K562 (cell line): Measurements from ENCODE around the gene MCU. TPM values are rescaled to one million over a fixed set of nuclear protein-coding genes. Genes with fewer than 3 reads are reported as not detected.

Source experiments
- ATAC-seq: fragments of 200-7000 bp; cut with Tn5 transposase; 3 replicates; pipeline ENCODE4 v1.9.1; 2020; ENCODE audit warnings: moderate library complexity
- BruUV-seq: library from RNA; stranded (reverse); fragments of 400-500 nt; replicated peaks from 2 replicates; lab custom pipeline; 2021; lab: Mats Ljungman, UMichigan
- CTCF ChIA-PET: fragments of 300-600 bp; formaldehyde crosslinking; extraction: SDS; loops from one replicate; lab custom pipeline; 2021; ENCODE audit warnings: low intra/inter-chr PET ratio; lab: Yijun Ruan, JAX
- POLR2A ChIA-PET: fragments of 300-600, 350-650 bp; sonication (Branson Sonifier 250); formaldehyde crosslinking; extraction: SDS; loops from one replicate; lab custom pipeline; 2021; ENCODE audit warnings: antibody characterized with exemption, inconsistent platforms; lab: Yijun Ruan, JAX
- DNase-seq, 4 experiments: peaks; one replicate each; pipeline versions ENCODE4 v3.0.0 to v3.0.0-alpha.2; 2011 to 2018; ENCODE audit warnings: low spot score in 3 of 4, mixed read lengths in 3 of 4; ENCODE audit errors: extremely low read depth in 1 of 4
- FAIRE-seq: peaks from 2 replicates; lab custom pipeline; 2011; peaks lifted over from hg19 to GRCh38; lab: Jason Lieb, UNC
- H2AFZ ChIP-seq: 2 replicates; pipeline ENCODE4 v1.6.0; 2011; ENCODE audit warnings: low read depth, low read length, control low read depth, inconsistent platforms
- H3K27ac ChIP-seq: fragments of 200-600 bp; 3 replicates; pipeline ENCODE4 v1.8.0; 2011; ENCODE audit warnings: low read depth, mild to moderate bottlenecking, control low read depth, inconsistent platforms, low read length, moderate library complexity, mixed read lengths; ENCODE audit errors: extremely low read depth
- H3K27me3 ChIP-seq, 2 experiments: fragments of 300-600 bp in 1 of 2; 2 replicates in 1 of 2; 3 replicates in 1 of 2; pipeline versions ENCODE4 v1.6.0 to v1.8.0; 2011; ENCODE audit warnings: inconsistent platforms in 2 of 2, low read length in 2 of 2, mild to moderate bottlenecking in 1 of 2, mixed read lengths in 1 of 2, moderate library complexity in 1 of 2; ENCODE audit not compliant: control insufficient read depth in 2 of 2, insufficient read depth in 2 of 2
- H3K36me3 ChIP-seq: fragments of 300-600 bp; 3 replicates; pipeline ENCODE4 v1.8.0; 2011; ENCODE audit warnings: mild to moderate bottlenecking, low read length, inconsistent platforms; ENCODE audit not compliant: control insufficient read depth, insufficient read depth
- H3K4me1 ChIP-seq, 2 experiments: fragments of 200-600 bp in 1 of 2; replicated peaks in 1 of 2; 2 replicates in 1 of 2; 3 replicates in 1 of 2; pipeline versions ENCODE4 v1.5.1 to v1.8.0; 2011; ENCODE audit warnings: inconsistent platforms in 2 of 2, low read length in 2 of 2, mild to moderate bottlenecking in 1 of 2, mixed read lengths in 1 of 2, moderate library complexity in 1 of 2; ENCODE audit not compliant: control insufficient read depth in 2 of 2, insufficient read depth in 2 of 2
- H3K4me2 ChIP-seq: 2 replicates; pipeline ENCODE4 v1.6.1; 2011; ENCODE audit warnings: low read length, control low read depth, inconsistent platforms, mixed read lengths; ENCODE audit not compliant: insufficient read depth
- H3K4me3 ChIP-seq: fragments of 200-600 bp; sonication (generic), shearing (Covaris generic); 2 replicates; pipeline ENCODE4 v1.5.1; 2016; ENCODE audit warnings: control low read depth, inconsistent platforms
- H3K79me2 ChIP-seq: fragments of 200-600 bp; 3 replicates; pipeline ENCODE4 v1.8.0; 2011; ENCODE audit warnings: low read length, inconsistent platforms; ENCODE audit not compliant: control insufficient read depth, insufficient read depth
- H3K9ac ChIP-seq, 2 experiments: 2 replicates each; pipeline versions ENCODE4 v1.6.0 to v1.6.1; 2011; ENCODE audit warnings: low read depth in 2 of 2, low read length in 2 of 2, control low read depth in 1 of 2, inconsistent platforms in 1 of 2, mild to moderate bottlenecking in 1 of 2, mixed read lengths in 1 of 2; ENCODE audit not compliant: insufficient read depth in 1 of 2
- H3K9me1 ChIP-seq: one replicate; pipeline ENCODE4 v1.6.0; 2011; ENCODE audit warnings: inconsistent platforms, mild to moderate bottlenecking, low read length, moderate library complexity; ENCODE audit not compliant: control insufficient read depth, insufficient read depth
- H3K9me3 ChIP-seq: replicated peaks from 2 replicates; pipeline ENCODE4 v1.5.1; 2011; ENCODE audit warnings: low read depth, low read length, inconsistent platforms; ENCODE audit not compliant: control insufficient read depth, insufficient read depth
- H4K20me1 ChIP-seq: replicated peaks from 2 replicates; pipeline ENCODE4 v1.6.1; 2011; ENCODE audit warnings: low read length, inconsistent platforms, mixed read lengths; ENCODE audit not compliant: control insufficient read depth, insufficient read depth
- MBD2 ChIP-seq: sonication (generic); IDR thresholded peaks from 2 replicates; pipeline ENCODE4 v1.6.1; 2016; ENCODE audit warnings: low read depth, borderline replicate concordance
- RBFOX2 ChIP-seq: fragments of 200-400 bp; formaldehyde crosslinking; IDR thresholded peaks from 2 replicates; pipeline ENCODE4 v1.6.1; 2017; ENCODE audit warnings: low read depth, mild to moderate bottlenecking, low read length, moderate library complexity
- TCF7L2 ChIP-seq: fragments of 150-350 bp; IDR thresholded peaks from 2 replicates; pipeline ENCODE4 v1.6.1; 2016; ENCODE audit warnings: low read depth, mild to moderate bottlenecking, low read length, moderate library complexity
- ZNF76 ChIP-seq: fragments of 250-450 bp; sonication (Bioruptor Pico); IDR thresholded peaks from 2 replicates; pipeline ENCODE4 v1.4.0; 2020; ENCODE audit warnings: mild to moderate bottlenecking, moderate library complexity, borderline replicate concordance
- WGBS: fragments of 100-300 bp; shearing (Covaris generic); methylation state at CpG from one replicate; pipeline ENCODE4 v1.1.6; 2016; ENCODE audit warnings: low coverage, mixed read lengths; ENCODE audit not compliant: insufficient coverage; ENCODE audit errors: missing lambda C conversion rate; 5-methylcytosine and 5-hydroxymethylcytosine counted together
- in situ Hi-C: fragments of 300-500 bp; cut with MboI; formaldehyde crosslinking; loops from 4 replicates; pipeline ENCODE4 v1.15.0; 2018; ENCODE audit warnings: inconsistent platforms, mixed read lengths
- intact Hi-C: fragments of 100-400 bp; cut with micrococcal nuclease; formaldehyde crosslinking; loops from 2 replicates; pipeline ENCODE4 v1.14.2; 2022
- polyA plus RNA-seq, 8 experiments: library from polyadenylated mRNA; depleted of rRNA in 4 of 8; stranded (reverse) in 5 of 8; unstranded in 3 of 8; fragments of >200 nt; fragmentation: Nextera tagmentation in 2 of 8; fragmentation: Illumina TruSeq in 1 of 8; extraction: Ambion mirVana in 2 of 8; extraction: Trizol in 1 of 8; gene quantifications; 2 replicates each; pipeline versions ENCODE4 v1.2.1 to v1.2.3, GENCODE V29; 2011 to 2014; ENCODE audit warnings: inconsistent platforms in 1 of 8, missing spikeins in 1 of 8
- total RNA-seq, 7 experiments: library from RNA; depleted of rRNA in 6 of 7; stranded (reverse); fragments of >200 nt in 6 of 7; fragmentation: Illumina TruSeq in 2 of 7; extraction: Trizol in 2 of 7; gene quantifications; 2 replicates each; pipeline versions ENCODE4 v1.2.1 to v1.2.3, GENCODE V29; 2011 to 2021; ENCODE audit warnings: low replicate concordance in 1 of 7
- TF ChIP-seq, protein P1 (sequence below), 2 experiments: fragments of 450-650 bp in 1 of 2; IDR thresholded peaks; 2 replicates each; pipeline ENCODE4 v1.6.1; 2011 to 2017; ENCODE audit warnings: low read depth in 2 of 2, antibody characterized with exemption in 1 of 2, borderline replicate concordance in 1 of 2, low read length in 1 of 2, mild to moderate bottlenecking in 1 of 2, mixed read lengths in 1 of 2; ENCODE audit not compliant: control insufficient read depth in 1 of 2
- TF ChIP-seq, protein P2 (sequence below): sonication (generic); formaldehyde crosslinking; IDR thresholded peaks from 2 replicates; pipeline ENCODE4 v1.8.0; 2022; ENCODE audit warnings: mild to moderate bottlenecking, low read depth, missing genetic modification reagents
- TF ChIP-seq, protein P3 (sequence below), 2 experiments: fragments of 450-650 bp; IDR thresholded peaks; 2 replicates each; pipeline ENCODE4 v1.6.1; 2016; ENCODE audit warnings: mild to moderate bottlenecking in 2 of 2, borderline replicate concordance in 1 of 2, low read depth in 1 of 2, moderate library complexity in 1 of 2

The MCU gene
- total and polyA plus RNA-seq, 9 of the 15 experiments (the other 6 are each of a cell fraction or from before 2014, with no cell fraction given) = 8.2 to 88.8 (median 21.3) TPM

DNA sequence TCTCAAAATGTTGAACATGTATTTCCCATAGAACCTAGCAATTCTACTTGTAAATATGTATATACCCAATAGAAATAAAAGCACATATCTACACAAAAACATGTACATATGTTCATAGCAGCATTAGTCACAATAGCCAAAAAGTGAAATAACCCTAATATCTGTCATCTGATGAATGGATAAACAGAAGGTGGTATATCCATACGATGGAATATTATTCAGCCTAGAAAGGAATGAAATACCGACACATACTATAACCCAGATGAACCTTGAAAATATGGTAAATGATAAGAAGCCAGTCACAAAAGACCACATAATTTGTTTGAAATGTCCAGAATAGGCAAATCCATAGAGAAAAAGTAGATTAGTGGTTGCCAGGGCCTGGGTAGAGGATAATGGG lies 87.9 kb downstream of the MCU start:
- ChIA-PET CTCF (interaction anchor here (0.6 kb wide), 1 partner anchor 638 kb away, joined by 3 read pairs; no protein-coding TSS in a partner anchor), POLR2A (interaction anchor here (1.1 kb wide), 1 partner anchor 10 kb away, joined by 3 read pairs; no protein-coding TSS in a partner anchor)
- H3K27ac ChIP-seq = no peak overlapping the region
- H3K9ac ChIP-seq = no peak overlapping the region
- intact Hi-C loops (no loop called here), in situ Hi-C loops (no loop called here)
- H3K9me3 ChIP-seq = no peaks in the 10 kb centered on the region
- no peak overlapping the region for H3K4me3 ChIP-seq
- H3K4me2 ChIP-seq = no peak overlapping the region
- no peaks in the 10 kb centered on the region; a peak in 1 of 5 replicates for H3K27me3 ChIP-seq
- BruUV-seq = no TSS peak
- no peaks in the 10 kb centered on the region; the same call in 1 of the 2 replicates for H4K20me1 ChIP-seq
- H3K36me3 ChIP-seq = no peaks in the 10 kb centered on the region
- no peaks in the 10 kb centered on the region for H3K4me1 ChIP-seq
- H3K9me1 ChIP-seq = no peaks in the 10 kb centered on the region
- FAIRE-seq (no peak), ATAC-seq (no peak), DNase-seq (no peak)
- WGBS = 64% methylated on average over 2 of the region's 2 CpGs
- H3K79me2 ChIP-seq = no peaks in the 10 kb centered on the region
- no peak overlapping the region for H2AFZ ChIP-seq
- TF ChIP-seq, protein P1, sequence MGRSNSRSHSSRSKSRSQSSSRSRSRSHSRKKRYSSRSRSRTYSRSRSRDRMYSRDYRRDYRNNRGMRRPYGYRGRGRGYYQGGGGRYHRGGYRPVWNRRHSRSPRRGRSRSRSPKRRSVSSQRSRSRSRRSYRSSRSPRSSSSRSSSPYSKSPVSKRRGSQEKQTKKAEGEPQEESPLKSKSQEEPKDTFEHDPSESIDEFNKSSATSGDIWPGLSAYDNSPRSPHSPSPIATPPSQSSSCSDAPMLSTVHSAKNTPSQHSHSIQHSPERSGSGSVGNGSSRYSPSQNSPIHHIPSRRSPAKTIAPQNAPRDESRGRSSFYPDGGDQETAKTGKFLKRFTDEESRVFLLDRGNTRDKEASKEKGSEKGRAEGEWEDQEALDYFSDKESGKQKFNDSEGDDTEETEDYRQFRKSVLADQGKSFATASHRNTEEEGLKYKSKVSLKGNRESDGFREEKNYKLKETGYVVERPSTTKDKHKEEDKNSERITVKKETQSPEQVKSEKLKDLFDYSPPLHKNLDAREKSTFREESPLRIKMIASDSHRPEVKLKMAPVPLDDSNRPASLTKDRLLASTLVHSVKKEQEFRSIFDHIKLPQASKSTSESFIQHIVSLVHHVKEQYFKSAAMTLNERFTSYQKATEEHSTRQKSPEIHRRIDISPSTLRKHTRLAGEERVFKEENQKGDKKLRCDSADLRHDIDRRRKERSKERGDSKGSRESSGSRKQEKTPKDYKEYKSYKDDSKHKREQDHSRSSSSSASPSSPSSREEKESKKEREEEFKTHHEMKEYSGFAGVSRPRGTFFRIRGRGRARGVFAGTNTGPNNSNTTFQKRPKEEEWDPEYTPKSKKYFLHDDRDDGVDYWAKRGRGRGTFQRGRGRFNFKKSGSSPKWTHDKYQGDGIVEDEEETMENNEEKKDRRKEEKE (IDR thresholded peaks at IDR 0.05; ENCODE audit: borderline replicate concordance in 1 of 2, control insufficient read depth in 1 of 2, low read depth in 2 of 2, low read length in 1 of 2) = no peak
- TF ChIP-seq TCF7L2 = no peak
- TF ChIP-seq, protein P2, sequence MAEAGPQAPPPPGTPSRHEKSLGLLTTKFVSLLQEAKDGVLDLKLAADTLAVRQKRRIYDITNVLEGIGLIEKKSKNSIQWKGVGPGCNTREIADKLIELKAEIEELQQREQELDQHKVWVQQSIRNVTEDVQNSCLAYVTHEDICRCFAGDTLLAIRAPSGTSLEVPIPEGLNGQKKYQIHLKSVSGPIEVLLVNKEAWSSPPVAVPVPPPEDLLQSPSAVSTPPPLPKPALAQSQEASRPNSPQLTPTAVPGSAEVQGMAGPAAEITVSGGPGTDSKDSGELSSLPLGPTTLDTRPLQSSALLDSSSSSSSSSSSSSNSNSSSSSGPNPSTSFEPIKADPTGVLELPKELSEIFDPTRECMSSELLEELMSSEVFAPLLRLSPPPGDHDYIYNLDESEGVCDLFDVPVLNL (CRISPR knock-in tag) = no peak
- no peak for TF ChIP-seq MBD2
- TF ChIP-seq, protein P3, sequence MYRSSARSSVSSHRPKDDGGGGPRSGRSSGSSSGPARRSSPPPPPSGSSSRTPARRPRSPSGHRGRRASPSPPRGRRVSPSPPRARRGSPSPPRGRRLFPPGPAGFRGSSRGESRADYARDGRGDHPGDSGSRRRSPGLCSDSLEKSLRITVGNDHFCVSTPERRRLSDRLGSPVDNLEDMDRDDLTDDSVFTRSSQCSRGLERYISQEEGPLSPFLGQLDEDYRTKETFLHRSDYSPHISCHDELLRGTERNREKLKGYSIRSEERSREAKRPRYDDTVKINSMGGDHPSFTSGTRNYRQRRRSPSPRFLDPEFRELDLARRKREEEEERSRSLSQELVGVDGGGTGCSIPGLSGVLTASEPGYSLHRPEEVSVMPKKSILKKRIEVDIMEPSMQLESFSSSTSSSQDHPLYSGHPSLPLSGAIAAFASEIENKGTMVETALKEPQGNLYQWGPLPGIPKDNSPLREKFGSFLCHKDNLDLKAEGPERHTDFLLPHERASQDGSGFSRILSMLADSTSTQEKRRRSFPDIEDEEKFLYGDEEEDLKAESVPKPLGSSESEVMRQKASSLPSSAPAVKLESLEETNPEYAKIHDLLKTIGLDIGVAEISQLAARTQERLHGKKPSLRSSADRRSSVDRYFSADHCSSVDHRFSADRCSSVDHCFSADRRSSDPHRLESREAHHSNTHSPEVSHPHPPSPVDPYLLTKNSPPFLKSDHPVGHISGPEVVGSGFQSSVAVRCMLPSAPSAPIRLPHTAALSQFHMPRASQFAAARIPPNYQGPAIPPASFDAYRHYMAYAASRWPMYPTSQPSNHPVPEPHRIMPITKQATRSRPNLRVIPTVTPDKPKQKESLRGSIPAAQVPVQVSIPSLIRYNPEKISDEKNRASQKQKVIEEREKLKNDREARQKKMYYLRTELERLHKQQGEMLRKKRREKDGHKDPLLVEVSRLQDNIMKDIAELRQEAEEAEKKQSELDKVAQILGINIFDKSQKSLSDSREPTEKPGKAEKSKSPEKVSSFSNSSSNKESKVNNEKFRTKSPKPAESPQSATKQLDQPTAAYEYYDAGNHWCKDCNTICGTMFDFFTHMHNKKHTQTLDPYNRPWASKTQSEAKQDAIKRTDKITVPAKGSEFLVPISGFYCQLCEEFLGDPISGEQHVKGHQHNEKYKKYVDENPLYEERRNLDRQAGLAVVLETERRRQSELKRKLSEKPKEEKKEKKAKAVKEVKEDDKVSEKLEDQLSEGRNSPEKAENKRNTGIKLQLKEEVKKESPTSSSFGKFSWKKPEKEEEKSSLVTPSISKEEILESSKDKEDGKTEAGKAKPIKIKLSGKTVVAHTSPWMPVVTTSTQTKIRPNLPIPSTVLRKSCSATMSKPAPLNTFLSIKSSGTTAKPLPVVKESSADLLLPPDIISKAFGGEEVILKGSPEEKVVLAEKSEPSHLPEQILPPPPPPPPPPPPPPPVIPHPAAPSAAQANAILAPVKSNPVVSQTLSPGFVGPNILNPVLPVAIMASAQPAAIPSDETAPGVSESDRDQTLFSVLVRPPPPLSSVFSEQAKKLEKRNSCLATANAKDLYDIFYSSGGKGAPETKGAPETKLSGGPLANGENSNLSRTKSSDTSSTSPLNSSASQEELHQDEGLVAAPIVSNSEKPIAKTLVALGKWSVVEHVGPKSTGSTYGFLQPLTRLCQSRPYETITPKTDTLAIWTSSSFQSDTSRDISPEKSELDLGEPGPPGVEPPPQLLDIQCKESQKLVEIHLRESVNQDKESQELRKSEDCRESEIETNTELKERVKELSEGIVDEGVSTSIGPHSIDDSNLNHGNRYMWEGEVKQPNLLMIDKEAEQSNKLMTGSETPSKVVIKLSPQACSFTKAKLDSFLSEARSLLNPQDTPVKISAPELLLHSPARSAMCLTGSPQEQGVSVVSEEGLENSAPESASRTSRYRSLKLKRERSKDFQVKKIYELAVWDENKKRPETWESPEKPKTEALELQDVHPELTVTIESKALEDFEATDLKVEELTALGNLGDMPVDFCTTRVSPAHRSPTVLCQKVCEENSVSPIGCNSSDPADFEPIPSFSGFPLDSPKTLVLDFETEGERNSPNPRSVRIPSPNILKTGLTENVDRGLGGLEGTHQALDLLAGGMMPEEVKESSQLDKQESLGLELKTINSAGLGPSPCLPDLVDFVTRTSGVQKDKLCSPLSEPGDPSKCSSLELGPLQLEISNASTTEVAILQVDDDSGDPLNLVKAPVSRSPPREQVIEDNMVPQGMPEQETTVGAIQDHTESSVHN (IDR thresholded peaks at IDR 0.05; ENCODE audit: borderline replicate concordance in 1 of 2, low read depth in 1 of 2) = no peak
- no peak for TF ChIP-seq ZNF76 (CRISPR knock-in tag)
- TF ChIP-seq RBFOX2 = no peak
